Suprapubic skin (tissue), 4 donors: ENCODE data around the gene ARID4B. TPM values are rescaled to one million over a fixed set of nuclear protein-coding genes. Genes with fewer than 3 reads are reported as not detected.

Experiments used
- DNase-seq, 2 donors: peaks; one replicate each; pipeline ENCODE4 v3.0.0-alpha.2; 2019; ENCODE audit warnings: low spot score in 2 of 2
- H3K27ac ChIP-seq: fragments of 200-600 bp; sonication (generic); one replicate; pipeline ENCODE4 v1.5.1; 2019
- H3K27me3 ChIP-seq: fragments of 200-600 bp; sonication (generic); one replicate; pipeline ENCODE4 v1.5.1; 2019
- H3K36me3 ChIP-seq: fragments of 200-600 bp; sonication (generic); one replicate; pipeline ENCODE4 v1.5.1; 2019
- H3K4me1 ChIP-seq: fragments of 200-600 bp; sonication (generic); one replicate; pipeline ENCODE4 v1.5.1; 2019
- H3K4me3 ChIP-seq: fragments of 200-600 bp; sonication (generic); one replicate; pipeline ENCODE4 v1.5.1; 2019; ENCODE audit warnings: mild to moderate bottlenecking
- H3K9me3 ChIP-seq: fragments of 200-600 bp; sonication (generic); one replicate; pipeline ENCODE4 v1.5.1; 2019
- EP300 ChIP-seq: sonication (generic); formaldehyde crosslinking; IDR thresholded peaks from one replicate; pipeline ENCODE4 v1.6.1; 2017; ENCODE audit warnings: antibody characterized with exemption
- POLR2A ChIP-seq, 2 donors: fragments of 450-650 bp; IDR thresholded peaks; one replicate each; pipeline ENCODE4 v1.6.1; 2017; ENCODE audit warnings: antibody characterized with exemption in 2 of 2, mild to moderate bottlenecking in 2 of 2, moderate library complexity in 2 of 2
- POLR2AphosphoS5 ChIP-seq, 3 donors: sonication (generic); formaldehyde crosslinking; IDR thresholded peaks; one replicate each; pipeline ENCODE4 v1.6.1; 2017; ENCODE audit warnings: antibody characterized with exemption in 3 of 3
- WGBS: methylation state at CpG from one replicate; pipeline ENCODE4 v1.1.5; 2018; 5-methylcytosine and 5-hydroxymethylcytosine counted together
- total RNA-seq, 4 donors: library from RNA; depleted of rRNA; stranded (reverse); fragments of >200 nt; gene quantifications; one replicate each; pipeline ENCODE4 v1.1.0, GENCODE V29; 2016
- TF ChIP-seq, protein P1 (sequence below), 2 donors: fragments of 200-600 bp in 1 of 2; fragments of 450-650 bp in 1 of 2; sonication (generic) in 1 of 2; IDR thresholded peaks; one replicate each; pipeline ENCODE4 v1.5.1; 2016 to 2019; ENCODE audit warnings: antibody characterized with exemption in 2 of 2, mild to moderate bottlenecking in 1 of 2, moderate library complexity in 1 of 2

ARID4B gene
- total RNA-seq, 4 donors from 2014 or later = 21.4 to 62.7 (median 31.8) TPM

GRCh38 chr1:235149824-235150223, 178.2 kb downstream of the ARID4B start:
- WGBS = 96% methylated on average over 9 of the region's 9 CpGs
- no peaks in the 10 kb centered on the region for H3K9me3 ChIP-seq
- H3K27me3 ChIP-seq = no peaks in the 10 kb centered on the region
- H3K36me3 ChIP-seq = peaks cover 95% of the 10 kb centered on the region
- no peaks in the 10 kb centered on the region for H3K4me1 ChIP-seq
- no peak overlapping the region for H3K27ac ChIP-seq
- H3K4me3 ChIP-seq = no peak overlapping the region
- no peak for DNase-seq
- TF ChIP-seq POLR2AphosphoS5 (IDR thresholded peaks at IDR 0.05) = no peak
- TF ChIP-seq POLR2A (IDR thresholded peaks at IDR 0.05) = no peak
- TF ChIP-seq EP300 = no peak
- TF ChIP-seq, protein P1, sequence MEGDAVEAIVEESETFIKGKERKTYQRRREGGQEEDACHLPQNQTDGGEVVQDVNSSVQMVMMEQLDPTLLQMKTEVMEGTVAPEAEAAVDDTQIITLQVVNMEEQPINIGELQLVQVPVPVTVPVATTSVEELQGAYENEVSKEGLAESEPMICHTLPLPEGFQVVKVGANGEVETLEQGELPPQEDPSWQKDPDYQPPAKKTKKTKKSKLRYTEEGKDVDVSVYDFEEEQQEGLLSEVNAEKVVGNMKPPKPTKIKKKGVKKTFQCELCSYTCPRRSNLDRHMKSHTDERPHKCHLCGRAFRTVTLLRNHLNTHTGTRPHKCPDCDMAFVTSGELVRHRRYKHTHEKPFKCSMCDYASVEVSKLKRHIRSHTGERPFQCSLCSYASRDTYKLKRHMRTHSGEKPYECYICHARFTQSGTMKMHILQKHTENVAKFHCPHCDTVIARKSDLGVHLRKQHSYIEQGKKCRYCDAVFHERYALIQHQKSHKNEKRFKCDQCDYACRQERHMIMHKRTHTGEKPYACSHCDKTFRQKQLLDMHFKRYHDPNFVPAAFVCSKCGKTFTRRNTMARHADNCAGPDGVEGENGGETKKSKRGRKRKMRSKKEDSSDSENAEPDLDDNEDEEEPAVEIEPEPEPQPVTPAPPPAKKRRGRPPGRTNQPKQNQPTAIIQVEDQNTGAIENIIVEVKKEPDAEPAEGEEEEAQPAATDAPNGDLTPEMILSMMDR (IDR thresholded peaks at IDR 0.05) = no peak

GRCh38 chr1:235147269-235147668, 180.7 kb downstream of the ARID4B start:
- WGBS = 88% methylated on average over 4 of the region's 4 CpGs
- Histone ChIP-seq H3K4me3 (no peak overlapping the region), H3K27me3 (no peaks in the 10 kb centered on the region), H3K4me1 (no peaks in the 10 kb centered on the region), H3K9me3 (no peaks in the 10 kb centered on the region), H3K36me3 (peaks cover 94% of the 10 kb centered on the region), H3K27ac (no peak overlapping the region)
- DNase-seq = no peak
- no peak for TF ChIP-seq EP300
- TF ChIP-seq, protein P1 (IDR thresholded peaks at IDR 0.05) = no peak
- TF ChIP-seq POLR2AphosphoS5 (IDR thresholded peaks at IDR 0.05) = no peak
- no peak for TF ChIP-seq POLR2A (IDR thresholded peaks at IDR 0.05)

DNA sequence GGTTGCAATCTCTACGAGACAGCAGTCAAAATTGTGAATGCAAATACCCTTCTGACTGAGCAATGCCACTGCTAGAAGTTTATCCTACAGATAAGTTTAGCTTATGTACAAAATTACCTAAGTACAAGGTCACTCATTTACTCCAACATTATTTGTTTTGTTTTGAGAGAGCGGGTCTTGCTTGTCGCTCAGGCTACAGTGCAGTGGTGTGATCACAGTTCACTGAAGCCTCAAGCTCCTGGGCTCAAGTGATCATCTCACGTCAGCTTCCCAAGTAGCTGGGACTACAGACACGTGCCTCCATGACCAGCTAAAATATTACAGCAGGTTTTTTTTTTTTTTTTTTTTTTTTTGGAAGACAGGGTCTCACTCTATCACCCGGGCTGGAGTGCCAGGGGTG, 182.3 kb downstream of the ARID4B start:
- Histone ChIP-seq H3K9me3 (no peaks in the 10 kb centered on the region), H3K4me1 (no peaks in the 10 kb centered on the region), H3K36me3 (peaks cover 92% of the 10 kb centered on the region), H3K27me3 (no peaks in the 10 kb centered on the region), H3K4me3 (no peak overlapping the region), H3K27ac (no peak overlapping the region)
- TF ChIP-seq, protein P1 (IDR thresholded peaks at IDR 0.05) = no peak
- TF ChIP-seq POLR2AphosphoS5 (IDR thresholded peaks at IDR 0.05) (no peak), POLR2A (IDR thresholded peaks at IDR 0.05) (no peak), EP300 (no peak)
- WGBS = 96% methylated on average over 6 of the region's 6 CpGs
- no peak for DNase-seq

DNA sequence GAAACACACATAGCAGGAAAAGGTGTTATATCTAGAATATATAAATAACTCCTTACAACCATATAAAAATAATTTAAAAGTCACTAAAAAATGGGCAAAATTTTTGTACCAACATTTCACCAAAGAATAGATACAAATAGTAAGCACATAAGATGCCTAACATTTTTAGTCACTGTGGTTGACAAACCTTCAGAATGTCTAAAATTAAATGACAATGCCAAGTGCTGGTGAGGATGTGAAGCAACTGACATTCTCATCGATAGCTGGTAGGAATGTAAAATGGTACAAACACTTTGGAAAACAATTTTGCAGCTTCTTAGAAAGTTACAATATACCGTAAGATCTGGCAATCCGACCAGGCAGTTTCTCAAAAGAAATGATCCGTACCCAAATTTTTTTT, 185.0 kb downstream of the ARID4B start:
- 96% methylated on average over 4 of the region's 4 CpGs for WGBS
- Histone ChIP-seq H3K27ac (no peak overlapping the region), H3K36me3 (peaks cover 87% of the 10 kb centered on the region), H3K4me3 (no peak overlapping the region), H3K27me3 (no peaks in the 10 kb centered on the region), H3K9me3 (no peaks in the 10 kb centered on the region), H3K4me1 (no peaks in the 10 kb centered on the region)
- no peak for DNase-seq
- TF ChIP-seq POLR2AphosphoS5 (IDR thresholded peaks at IDR 0.05) (no peak), POLR2A (IDR thresholded peaks at IDR 0.05) (no peak), EP300 (no peak)
- TF ChIP-seq, protein P1 (IDR thresholded peaks at IDR 0.05) = no peak

- H3K36me3 ChIP-seq = peaks cover 87% of the 10 kb centered on the region
- H3K27ac ChIP-seq = no peak overlapping the region
- no peak for TF ChIP-seq POLR2AphosphoS5 (IDR thresholded peaks at IDR 0.05)
- no peak for TF ChIP-seq POLR2A (IDR thresholded peaks at IDR 0.05)
- TF ChIP-seq EP300 = no peak
- TF ChIP-seq, protein P1 (IDR thresholded peaks at IDR 0.05) = no peak
- no peaks in the 10 kb centered on the region for H3K9me3 ChIP-seq
- H3K4me1 ChIP-seq = no peaks in the 10 kb centered on the region
- H3K4me3 ChIP-seq = no peak overlapping the region
- DNase-seq = no peak
- H3K27me3 ChIP-seq = no peaks in the 10 kb centered on the region
- WGBS = 94% methylated on average over 5 of the region's 5 CpGs
These were observed 188.7 kb downstream of the ARID4B start for GRCh38 chr1:235139315-235139714.
